HepG2 (cell line): ENCODE measurements around the gene RASGRP2.

Experiments
- ATF7 ChIP-seq, 2 experiments: fragments of 450-650 bp in 1 of 2; sonication (generic) in 1 of 2; formaldehyde crosslinking in 1 of 2; IDR thresholded peaks; 2 replicates each; pipeline versions ENCODE4 v1.4.0 to v1.6.1; 2016 to 2020; ENCODE audit warnings: antibody characterized with exemption in 1 of 2, mild to moderate bottlenecking in 1 of 2, missing genetic modification reagents in 1 of 2
- BRD4 ChIP-seq: sonication (generic); formaldehyde crosslinking; IDR thresholded peaks from 2 replicates; pipeline ENCODE4 v1.4.0; 2020; ENCODE audit warnings: missing genetic modification reagents
- CBX2 ChIP-seq, 2 experiments: fragments of 200-600 bp in 1 of 2; sonication (generic); formaldehyde crosslinking in 1 of 2; IDR thresholded peaks; 2 replicates each; pipeline versions ENCODE4 v1.7.0 to v1.8.1; 2018 to 2022; ENCODE audit warnings: low read depth in 2 of 2, low read length in 1 of 2, mild to moderate bottlenecking in 1 of 2, missing genetic modification reagents in 1 of 2
- GLI4 ChIP-seq: sonication (generic); formaldehyde crosslinking; IDR thresholded peaks from 2 replicates; pipeline ENCODE4 v1.5.1; 2020; ENCODE audit warnings: missing genetic modification reagents, mild to moderate bottlenecking, moderate library complexity, borderline replicate concordance
- HMGA1 ChIP-seq: sonication (generic); formaldehyde crosslinking; conservative IDR thresholded peaks from 2 replicates; pipeline ENCODE4 v1.4.0; 2020; ENCODE audit warnings: missing genetic modification reagents
- TCF7L2 ChIP-seq: IDR thresholded peaks from 2 replicates; pipeline ENCODE4 v1.6.1; 2011; ENCODE audit warnings: mild to moderate bottlenecking, low read depth, low read length, moderate library complexity
- ZNF619 ChIP-seq: sonication (generic); formaldehyde crosslinking; IDR thresholded peaks from 2 replicates; pipeline ENCODE4 v1.4.0; 2020; ENCODE audit warnings: mild to moderate bottlenecking, missing genetic modification reagents
- TF ChIP-seq, protein P1 (sequence below): sonication (generic); formaldehyde crosslinking; IDR thresholded peaks from 2 replicates; pipeline ENCODE4 v1.5.0; 2020; ENCODE audit warnings: mild to moderate bottlenecking, missing genetic modification reagents, moderate library complexity
- TF ChIP-seq, protein P2 (sequence below): IDR thresholded peaks from 2 replicates; pipeline ENCODE4 v1.6.1; 2016

DNA sequence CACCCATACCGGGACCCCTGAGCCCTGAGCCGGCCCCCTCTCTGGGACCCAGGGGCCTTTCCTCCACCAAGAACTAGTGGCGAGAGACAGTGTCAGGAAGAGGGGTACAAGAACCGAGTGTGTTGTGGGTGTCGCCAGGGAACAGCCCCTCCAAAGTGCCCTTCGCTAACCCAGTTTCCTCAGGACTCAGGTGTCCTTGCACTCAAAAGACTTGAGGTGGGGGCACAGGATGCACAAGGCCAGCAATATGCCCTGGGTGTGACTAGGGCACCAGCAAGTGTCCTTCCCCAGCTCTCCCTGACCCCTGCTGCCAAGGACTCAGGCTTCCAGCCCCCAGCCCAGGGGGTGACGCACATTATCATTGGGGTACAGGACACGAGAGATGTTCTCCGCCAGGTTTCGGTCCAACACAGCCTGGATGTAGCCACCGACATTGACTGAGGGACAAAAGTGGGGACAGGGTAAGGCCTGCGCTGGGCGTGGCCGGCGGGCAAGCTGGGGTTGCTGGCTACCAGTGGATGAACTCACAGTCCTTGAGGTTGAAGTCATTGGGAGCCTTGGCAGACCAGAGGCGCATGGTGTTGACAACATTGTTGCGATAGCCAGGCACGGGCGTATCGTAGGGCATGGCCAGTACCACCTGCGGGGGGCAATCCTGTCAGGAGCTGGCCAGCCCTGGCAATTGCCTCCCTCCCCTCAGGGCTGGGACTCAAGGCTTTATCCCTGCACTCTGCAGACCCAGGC is 11.1 kb upstream of the RASGRP2 start:
- no peak for TF ChIP-seq CBX2 (IDR thresholded peaks at IDR 0.05; ENCODE audit: low read depth, low read length)
- no peak for TF ChIP-seq CBX2 (CRISPR knock-in tag; IDR thresholded peaks at IDR 0.05; ENCODE audit: low read depth)
- TF ChIP-seq, protein P1, sequence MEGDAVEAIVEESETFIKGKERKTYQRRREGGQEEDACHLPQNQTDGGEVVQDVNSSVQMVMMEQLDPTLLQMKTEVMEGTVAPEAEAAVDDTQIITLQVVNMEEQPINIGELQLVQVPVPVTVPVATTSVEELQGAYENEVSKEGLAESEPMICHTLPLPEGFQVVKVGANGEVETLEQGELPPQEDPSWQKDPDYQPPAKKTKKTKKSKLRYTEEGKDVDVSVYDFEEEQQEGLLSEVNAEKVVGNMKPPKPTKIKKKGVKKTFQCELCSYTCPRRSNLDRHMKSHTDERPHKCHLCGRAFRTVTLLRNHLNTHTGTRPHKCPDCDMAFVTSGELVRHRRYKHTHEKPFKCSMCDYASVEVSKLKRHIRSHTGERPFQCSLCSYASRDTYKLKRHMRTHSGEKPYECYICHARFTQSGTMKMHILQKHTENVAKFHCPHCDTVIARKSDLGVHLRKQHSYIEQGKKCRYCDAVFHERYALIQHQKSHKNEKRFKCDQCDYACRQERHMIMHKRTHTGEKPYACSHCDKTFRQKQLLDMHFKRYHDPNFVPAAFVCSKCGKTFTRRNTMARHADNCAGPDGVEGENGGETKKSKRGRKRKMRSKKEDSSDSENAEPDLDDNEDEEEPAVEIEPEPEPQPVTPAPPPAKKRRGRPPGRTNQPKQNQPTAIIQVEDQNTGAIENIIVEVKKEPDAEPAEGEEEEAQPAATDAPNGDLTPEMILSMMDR (CRISPR knock-in tag), result no peak
- TF ChIP-seq HMGA1, result no peak
- no peak for TF ChIP-seq ZNF619 (CRISPR knock-in tag)
- TF ChIP-seq ATF7 (IDR thresholded peaks at IDR 0.05), result no peak
- no peak for TF ChIP-seq ATF7 (CRISPR knock-in tag; IDR thresholded peaks at IDR 0.05)
- no peak for TF ChIP-seq BRD4 (CRISPR knock-in tag)
- TF ChIP-seq, protein P2, sequence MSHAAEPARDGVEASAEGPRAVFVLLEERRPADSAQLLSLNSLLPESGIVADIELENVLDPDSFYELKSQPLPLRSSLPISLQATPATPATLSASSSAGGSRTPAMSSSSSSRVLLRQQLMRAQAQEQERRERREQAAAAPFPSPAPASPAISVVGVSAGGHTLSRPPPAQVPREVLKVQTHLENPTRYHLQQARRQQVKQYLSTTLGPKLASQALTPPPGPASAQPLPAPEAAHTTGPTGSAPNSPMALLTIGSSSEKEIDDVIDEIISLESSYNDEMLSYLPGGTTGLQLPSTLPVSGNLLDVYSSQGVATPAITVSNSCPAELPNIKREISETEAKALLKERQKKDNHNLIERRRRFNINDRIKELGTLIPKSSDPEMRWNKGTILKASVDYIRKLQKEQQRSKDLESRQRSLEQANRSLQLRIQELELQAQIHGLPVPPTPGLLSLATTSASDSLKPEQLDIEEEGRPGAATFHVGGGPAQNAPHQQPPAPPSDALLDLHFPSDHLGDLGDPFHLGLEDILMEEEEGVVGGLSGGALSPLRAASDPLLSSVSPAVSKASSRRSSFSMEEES (CRISPR knock-in tag), result no peak
- TF ChIP-seq TCF7L2, result no peak
- TF ChIP-seq GLI4 (CRISPR knock-in tag), result no peak
